HEK293 (cell line): ENCODE results near the gene TMEM179B.

Experiments
- PRDM4 ChIP-seq: fragments of 450-650 bp; formaldehyde crosslinking; IDR thresholded peaks from 2 replicates; pipeline ENCODE4 v1.5.1; 2017; ENCODE audit warnings: missing biosample characterization, missing genetic modification characterization
- SALL2 ChIP-seq: fragments of 450-650 bp; formaldehyde crosslinking; IDR thresholded peaks from 2 replicates; pipeline ENCODE4 v1.5.0; 2017; ENCODE audit warnings: missing biosample characterization, mild to moderate bottlenecking, missing genetic modification characterization, borderline replicate concordance
- SP3 ChIP-seq: fragments of 450-650 bp; formaldehyde crosslinking; IDR thresholded peaks from 2 replicates; pipeline ENCODE4 v1.5.1; 2016; ENCODE audit warnings: missing biosample characterization, missing genetic modification characterization
- ZBTB49 ChIP-seq: fragments of 450-650 bp; formaldehyde crosslinking; IDR thresholded peaks from 2 replicates; pipeline ENCODE4 v1.5.1; 2016; ENCODE audit warnings: missing biosample characterization, missing genetic modification characterization, low read depth
- ZFHX2 ChIP-seq: fragments of 450-650 bp; formaldehyde crosslinking; conservative IDR thresholded peaks from 2 replicates; pipeline ENCODE4 v1.5.1; 2016; ENCODE audit warnings: missing biosample characterization, missing genetic modification characterization
- ZNF121 ChIP-seq: fragments of 450-650 bp; formaldehyde crosslinking; IDR thresholded peaks from 2 replicates; pipeline ENCODE4 v1.5.1; 2016; ENCODE audit warnings: missing biosample characterization, missing genetic modification characterization
- ZNF184 ChIP-seq: fragments of 450-650 bp; IDR thresholded peaks from 2 replicates; pipeline ENCODE4 v1.5.1; 2018; ENCODE audit warnings: missing biosample characterization, mild to moderate bottlenecking, missing genetic modification characterization
- ZNF248 ChIP-seq: fragments of 450-650 bp; formaldehyde crosslinking; IDR thresholded peaks from 2 replicates; pipeline ENCODE4 v1.5.1; 2017; ENCODE audit warnings: missing biosample characterization, missing genetic modification characterization
- ZNF26 ChIP-seq: fragments of 450-650 bp; formaldehyde crosslinking; IDR thresholded peaks from 2 replicates; pipeline ENCODE4 v1.5.1; 2016; ENCODE audit warnings: missing biosample characterization, missing genetic modification characterization
- ZNF266 ChIP-seq: fragments of 450-650 bp; formaldehyde crosslinking; IDR thresholded peaks from 2 replicates; pipeline ENCODE4 v1.5.1; 2016; ENCODE audit warnings: missing biosample characterization, missing genetic modification characterization, low read depth
- ZNF324 ChIP-seq: fragments of 450-650 bp; formaldehyde crosslinking; IDR thresholded peaks from 2 replicates; pipeline ENCODE4 v1.5.1; 2016; ENCODE audit warnings: missing biosample characterization, missing genetic modification characterization
- ZNF335 ChIP-seq: fragments of 450-650 bp; formaldehyde crosslinking; conservative IDR thresholded peaks from 2 replicates; pipeline ENCODE4 v1.5.1; 2016; ENCODE audit warnings: missing biosample characterization, missing genetic modification characterization
- ZNF433 ChIP-seq: fragments of 450-650 bp; formaldehyde crosslinking; IDR thresholded peaks from 2 replicates; pipeline ENCODE4 v1.5.1; 2016; ENCODE audit warnings: missing biosample characterization, missing genetic modification characterization, low read depth
- ZNF514 ChIP-seq: fragments of 450-650 bp; formaldehyde crosslinking; IDR thresholded peaks from 2 replicates; pipeline ENCODE4 v1.5.1; 2016; ENCODE audit warnings: missing biosample characterization, missing genetic modification characterization
- ZNF521 ChIP-seq: fragments of 450-650 bp; formaldehyde crosslinking; IDR thresholded peaks from 2 replicates; pipeline ENCODE4 v1.5.1; 2017; ENCODE audit warnings: missing biosample characterization, mild to moderate bottlenecking, missing genetic modification characterization
- ZNF548 ChIP-seq: fragments of 450-650 bp; formaldehyde crosslinking; IDR thresholded peaks from 2 replicates; pipeline ENCODE4 v1.5.1; 2016; ENCODE audit warnings: missing biosample characterization, missing genetic modification characterization
- ZNF558 ChIP-seq: fragments of 450-650 bp; formaldehyde crosslinking; IDR thresholded peaks from 2 replicates; pipeline ENCODE4 v1.5.1; 2016; ENCODE audit warnings: missing biosample characterization, missing genetic modification characterization
- ZNF596 ChIP-seq: fragments of 450-650 bp; IDR thresholded peaks from 2 replicates; pipeline ENCODE4 v1.5.0; 2018; ENCODE audit warnings: missing biosample characterization, mild to moderate bottlenecking, missing genetic modification characterization, moderate library complexity
- ZNF624 ChIP-seq: fragments of 450-650 bp; formaldehyde crosslinking; IDR thresholded peaks from 2 replicates; pipeline ENCODE4 v1.5.1; 2017; ENCODE audit warnings: missing biosample characterization, missing genetic modification characterization
- ZNF645 ChIP-seq: fragments of 450-650 bp; formaldehyde crosslinking; IDR thresholded peaks from 2 replicates; pipeline ENCODE4; 2016; ENCODE audit warnings: missing biosample characterization, missing genetic modification characterization
- ZNF664 ChIP-seq: fragments of 450-650 bp; formaldehyde crosslinking; IDR thresholded peaks from 2 replicates; pipeline ENCODE4 v1.5.1; 2016; ENCODE audit warnings: missing biosample characterization, missing genetic modification characterization
- ZNF830 ChIP-seq: fragments of 450-650 bp; IDR thresholded peaks from 2 replicates; pipeline ENCODE4 v1.5.0; 2018; ENCODE audit warnings: missing biosample characterization, missing genetic modification characterization, low read depth, mild to moderate bottlenecking, moderate library complexity
- ZSCAN5A ChIP-seq: fragments of 450-650 bp; formaldehyde crosslinking; IDR thresholded peaks from 2 replicates; pipeline ENCODE4 v1.5.1; 2016; ENCODE audit warnings: missing biosample characterization, missing genetic modification characterization
- ZXDB ChIP-seq: fragments of 450-650 bp; formaldehyde crosslinking; IDR thresholded peaks from 2 replicates; pipeline ENCODE4 v1.5.1; 2016; ENCODE audit warnings: missing biosample characterization, missing genetic modification characterization
- TF ChIP-seq, protein P1 (sequence below): fragments of 450-650 bp; formaldehyde crosslinking; IDR thresholded peaks from 2 replicates; pipeline ENCODE4 v1.5.1; 2016; ENCODE audit warnings: missing biosample characterization, missing genetic modification characterization
- TF ChIP-seq, protein P2 (sequence below): fragments of 450-650 bp; IDR thresholded peaks from 2 replicates; pipeline ENCODE4 v1.5.1; 2018; ENCODE audit warnings: missing biosample characterization, mild to moderate bottlenecking, missing genetic modification characterization
- TF ChIP-seq, protein P3 (sequence below): fragments of 450-650 bp; formaldehyde crosslinking; IDR thresholded peaks from 2 replicates; pipeline ENCODE4 v1.5.1; 2017; ENCODE audit warnings: missing biosample characterization, missing genetic modification characterization

Gene TMEM179B

DNA sequence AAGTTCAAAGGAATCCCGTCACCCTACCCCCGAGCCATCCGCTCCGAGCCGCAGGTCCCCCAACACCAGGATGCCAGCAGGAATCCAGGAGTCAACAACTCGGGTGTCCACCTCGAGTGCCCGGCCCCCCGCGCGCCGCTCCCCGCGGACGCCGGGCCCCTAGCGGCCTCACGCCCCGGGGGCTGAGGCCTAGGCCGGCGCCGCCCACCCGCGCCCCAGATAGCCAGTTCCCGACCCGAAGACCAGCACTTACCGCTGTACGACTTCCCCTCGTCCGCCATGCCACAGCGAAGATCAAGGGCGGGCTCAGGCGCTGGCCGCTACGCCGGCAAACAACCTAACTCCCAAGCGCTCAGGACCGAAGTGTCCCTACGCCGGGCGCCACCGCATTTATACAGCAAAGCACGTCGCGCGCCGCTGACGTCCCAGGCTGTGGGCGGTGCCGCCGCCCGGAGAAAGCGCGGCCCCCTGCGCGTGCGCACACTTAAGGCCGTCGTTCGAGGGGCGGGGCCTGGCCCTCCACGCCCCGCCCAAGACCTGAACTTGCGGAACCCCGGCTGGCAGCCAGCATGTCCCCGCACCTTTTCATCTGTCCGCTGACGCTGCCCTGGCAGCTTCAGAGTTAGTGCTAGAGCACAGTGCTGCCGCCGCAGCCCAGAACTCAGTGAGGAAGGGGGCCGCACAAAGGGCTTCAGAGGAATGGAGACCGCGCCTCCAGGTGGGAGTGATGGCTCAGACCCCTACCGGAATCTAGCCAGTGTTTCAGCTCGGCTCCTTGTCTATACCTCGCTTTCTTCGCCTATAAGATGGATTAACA is 18.1 kb downstream of the TMEM179B start, which contains the start of gene NXF1 (continued):
- TF ChIP-seq ZSCAN5A (tag by site-specific recombination) = peak; percentile 89
- no peak for TF ChIP-seq ZNF558 (tag by site-specific recombination)
- TF ChIP-seq ZNF324 = no peak
- TF ChIP-seq ZNF664 (tag by site-specific recombination) = no peak
- TF ChIP-seq ZNF266 (tag by site-specific recombination) = no peak
- TF ChIP-seq ZNF248 (tag by site-specific recombination) = no peak
- no peak for TF ChIP-seq PRDM4 (tag by site-specific recombination)
- no peak for TF ChIP-seq ZNF26 (tag by site-specific recombination)
- TF ChIP-seq ZNF335 (tag by site-specific recombination) = 0 out of 2 replicates have a peak, but pooled peaks have one; percentile 38
- TF ChIP-seq ZNF514 (tag by site-specific recombination) = no peak
- peak; percentile 62 for TF ChIP-seq ZXDB (tag by site-specific recombination)
- TF ChIP-seq SALL2 (tag by site-specific recombination) = no peak
- peak; percentile 88 for TF ChIP-seq SP3 (tag by site-specific recombination)
- TF ChIP-seq ZNF548 (tag by site-specific recombination) = no peak
- TF ChIP-seq ZNF121 (tag by site-specific recombination) = no peak
- peak; percentile 29; the same call in 1 of the 2 replicates for TF ChIP-seq ZNF184 (tag by site-specific recombination)
- TF ChIP-seq ZNF596 = no peak
- no peak for TF ChIP-seq ZNF521
- TF ChIP-seq, protein P1, sequence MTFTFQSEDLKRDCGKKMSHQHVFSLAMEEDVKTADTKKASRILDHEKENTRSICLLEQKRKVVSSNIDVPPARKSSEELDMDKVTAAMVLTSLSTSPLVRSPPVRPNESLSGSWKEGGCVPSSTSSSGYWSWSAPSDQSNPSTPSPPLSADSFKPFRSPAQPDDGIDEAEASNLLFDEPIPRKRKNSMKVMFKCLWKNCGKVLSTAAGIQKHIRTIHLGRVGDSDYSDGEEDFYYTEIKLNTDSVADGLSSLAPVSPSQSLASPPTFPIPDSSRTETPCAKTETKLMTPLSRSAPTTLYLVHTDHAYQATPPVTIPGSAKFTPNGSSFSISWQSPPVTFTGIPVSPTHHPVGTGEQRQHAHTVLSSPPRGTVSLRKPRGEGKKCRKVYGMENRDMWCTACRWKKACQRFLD (tag by site-specific recombination) = no peak
- no peak for TF ChIP-seq ZNF645 (tag by site-specific recombination)
- peak; percentile 73 for TF ChIP-seq ZFHX2 (tag by site-specific recombination)
- no peak for TF ChIP-seq ZNF433
- no peak for TF ChIP-seq ZBTB49 (tag by site-specific recombination)
- no peak for TF ChIP-seq ZNF624 (tag by site-specific recombination)
- TF ChIP-seq ZNF830 (tag by site-specific recombination) = no peak
- TF ChIP-seq, protein P2, sequence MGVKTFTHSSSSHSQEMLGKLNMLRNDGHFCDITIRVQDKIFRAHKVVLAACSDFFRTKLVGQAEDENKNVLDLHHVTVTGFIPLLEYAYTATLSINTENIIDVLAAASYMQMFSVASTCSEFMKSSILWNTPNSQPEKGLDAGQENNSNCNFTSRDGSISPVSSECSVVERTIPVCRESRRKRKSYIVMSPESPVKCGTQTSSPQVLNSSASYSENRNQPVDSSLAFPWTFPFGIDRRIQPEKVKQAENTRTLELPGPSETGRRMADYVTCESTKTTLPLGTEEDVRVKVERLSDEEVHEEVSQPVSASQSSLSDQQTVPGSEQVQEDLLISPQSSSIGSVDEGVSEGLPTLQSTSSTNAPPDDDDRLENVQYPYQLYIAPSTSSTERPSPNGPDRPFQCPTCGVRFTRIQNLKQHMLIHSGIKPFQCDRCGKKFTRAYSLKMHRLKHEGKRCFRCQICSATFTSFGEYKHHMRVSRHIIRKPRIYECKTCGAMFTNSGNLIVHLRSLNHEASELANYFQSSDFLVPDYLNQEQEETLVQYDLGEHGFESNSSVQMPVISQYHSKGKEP (tag by site-specific recombination) = no peak
- TF ChIP-seq, protein P3, sequence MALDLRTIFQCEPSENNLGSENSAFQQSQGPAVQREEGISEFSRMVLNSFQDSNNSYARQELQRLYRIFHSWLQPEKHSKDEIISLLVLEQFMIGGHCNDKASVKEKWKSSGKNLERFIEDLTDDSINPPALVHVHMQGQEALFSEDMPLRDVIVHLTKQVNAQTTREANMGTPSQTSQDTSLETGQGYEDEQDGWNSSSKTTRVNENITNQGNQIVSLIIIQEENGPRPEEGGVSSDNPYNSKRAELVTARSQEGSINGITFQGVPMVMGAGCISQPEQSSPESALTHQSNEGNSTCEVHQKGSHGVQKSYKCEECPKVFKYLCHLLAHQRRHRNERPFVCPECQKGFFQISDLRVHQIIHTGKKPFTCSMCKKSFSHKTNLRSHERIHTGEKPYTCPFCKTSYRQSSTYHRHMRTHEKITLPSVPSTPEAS (tag by site-specific recombination) = no peak
